Erythroblast (primary cell): ENCODE results near the gene JPH2.
A peak's percentile ranks its signal among the peaks of the same experiment; 100 is the strongest.

ENCODE experiments used
- DNase-seq, 2 experiments: peaks; one replicate each; lab custom pipeline; 2025; lab: John Stamatoyannopoulos, UW
- GATA1 ChIP-seq: IDR thresholded peaks from 2 replicates; pipeline ENCODE4 v1.6.1; 2011; ENCODE audit warnings: low read depth, mild to moderate bottlenecking, control low read depth, low read length, moderate library complexity
- POLR2A ChIP-seq: IDR thresholded peaks from 2 replicates; pipeline ENCODE4 v1.6.1; 2011; ENCODE audit warnings: mild to moderate bottlenecking, low read length

The JPH2 gene

GRCh38 chr20:44091026-44091425 lies 96.0 kb downstream of the JPH2 start:
- TF ChIP-seq POLR2A (no peak), GATA1 (no peak)
- no peak for DNase-seq

GRCh38 chr20:44089987-44090674 lies 96.9 kb downstream of the JPH2 start:
- peak; percentile 33 to 60 for DNase-seq
- TF ChIP-seq GATA1, result no peak
- TF ChIP-seq POLR2A, result no peak

- no peak for DNase-seq
- no peak for TF ChIP-seq GATA1
- no peak for TF ChIP-seq POLR2A
These were observed 99.2 kb downstream of the JPH2 start for GRCh38 chr20:44087857-44088120.

GRCh38 chr20:44087051-44087856 lies 99.7 kb downstream of the JPH2 start:
- no peak for TF ChIP-seq GATA1
- TF ChIP-seq POLR2A, result no peak
- DNase-seq, result no peak

- DNase-seq, result no peak
- TF ChIP-seq GATA1 (no peak), POLR2A (no peak)
These were observed 101.2 kb downstream of the JPH2 start for GRCh38 chr20:44085616-44086434.

GRCh38 chr20:44084891-44085290 lies 102.1 kb downstream of the JPH2 start:
- DNase-seq, result no peak
- no peak for TF ChIP-seq GATA1
- no peak for TF ChIP-seq POLR2A

- no peak for TF ChIP-seq POLR2A
- TF ChIP-seq GATA1, result no peak
- DNase-seq, result no peak
These were observed 102.5 kb downstream of the JPH2 start for GRCh38 chr20:44084439-44084838.

GRCh38 chr20:44083220-44083933 lies 103.6 kb downstream of the JPH2 start:
- DNase-seq, result no peak
- TF ChIP-seq POLR2A (no peak), GATA1 (no peak)

GRCh38 chr20:44081888-44082287 lies 105.1 kb downstream of the JPH2 start:
- no peak for TF ChIP-seq GATA1
- TF ChIP-seq POLR2A, result no peak
- no peak for DNase-seq

GRCh38 chr20:44081476-44081875 lies 105.5 kb downstream of the JPH2 start:
- DNase-seq, result no peak
- TF ChIP-seq POLR2A, result no peak
- TF ChIP-seq GATA1, result no peak

GRCh38 chr20:44080646-44081267 lies 106.2 kb downstream of the JPH2 start:
- TF ChIP-seq POLR2A (no peak), GATA1 (no peak)
- peak; percentile 70 to 86 for DNase-seq

- TF ChIP-seq POLR2A (no peak), GATA1 (no peak)
- DNase-seq, result no peak
These were observed 106.9 kb downstream of the JPH2 start for GRCh38 chr20:44080064-44080463.

- DNase-seq, result no peak
- TF ChIP-seq GATA1 (no peak), POLR2A (no peak)
These were observed 107.7 kb downstream of the JPH2 start for GRCh38 chr20:44079291-44079690.

- TF ChIP-seq GATA1 (no peak), POLR2A (no peak)
- no peak for DNase-seq
These were observed 111.1 kb downstream of the JPH2 start for GRCh38 chr20:44075950-44076232.
